Activated gamma-delta T cell treated with anti-CD3 and anti-CD28 coated beads, Interleukin-2, amount 50 U/mL, for 16 hours (primary cell): ENCODE results near the gene NINJ2.
"Not testable (repeated sequence)": the region's sequence is repeated elsewhere in the genome, so short reads cannot be mapped to it uniquely, and the experiment has no call there.

Source experiments
- DNase-seq: peaks from one replicate; pipeline ENCODE4 v3.0.0-alpha.2; 2020; ENCODE audit warnings: low read depth

The NINJ2 gene

DNA sequence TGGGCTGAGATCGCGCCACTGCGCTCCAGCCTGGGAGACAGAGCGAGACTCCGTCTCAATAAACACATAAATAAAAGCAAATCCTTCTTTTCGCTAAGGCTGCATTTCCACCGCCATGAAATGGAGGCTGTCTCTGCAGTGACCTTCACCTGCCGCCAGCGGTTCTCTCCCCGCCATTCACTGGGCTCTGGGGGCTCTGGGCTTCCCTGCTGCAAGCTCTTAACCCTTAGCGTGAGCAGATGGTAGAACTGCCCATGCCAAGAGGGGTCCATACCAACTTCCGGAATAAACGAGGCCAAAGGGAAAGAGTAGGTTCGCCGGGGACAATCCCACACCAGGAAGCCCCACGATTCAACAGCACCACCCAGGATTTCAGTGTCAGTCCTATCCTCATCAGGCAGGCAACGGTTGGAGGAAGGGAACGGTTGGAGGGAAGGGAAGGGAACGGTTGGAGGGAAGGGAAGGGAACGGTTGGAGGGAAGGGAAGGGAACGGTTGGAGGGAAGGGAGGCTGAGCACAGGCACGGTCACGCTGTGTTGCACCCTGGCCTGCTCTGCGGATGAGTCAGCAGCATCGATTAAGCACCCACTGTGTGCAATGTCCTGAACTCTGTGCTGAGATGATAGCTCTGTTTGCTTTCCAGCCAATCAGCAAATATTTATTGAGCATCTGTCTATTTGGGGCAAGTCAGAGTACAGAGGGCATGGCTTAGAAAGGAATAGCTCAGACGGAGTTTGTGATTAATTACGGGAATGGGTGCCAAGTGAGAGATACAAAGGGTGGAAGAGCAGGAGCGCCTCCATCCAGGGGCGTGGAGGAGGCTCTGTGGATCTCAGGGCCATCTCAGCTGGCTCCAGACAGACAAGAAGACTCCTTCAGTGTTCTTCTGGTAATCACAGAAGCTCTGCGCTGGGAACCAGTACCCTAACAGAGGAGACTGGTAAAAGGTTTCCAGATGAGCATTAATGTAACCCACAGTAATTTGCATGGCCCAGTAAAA is 77.9 kb downstream of the NINJ2 start:
- DNase-seq = no peak

DNA sequence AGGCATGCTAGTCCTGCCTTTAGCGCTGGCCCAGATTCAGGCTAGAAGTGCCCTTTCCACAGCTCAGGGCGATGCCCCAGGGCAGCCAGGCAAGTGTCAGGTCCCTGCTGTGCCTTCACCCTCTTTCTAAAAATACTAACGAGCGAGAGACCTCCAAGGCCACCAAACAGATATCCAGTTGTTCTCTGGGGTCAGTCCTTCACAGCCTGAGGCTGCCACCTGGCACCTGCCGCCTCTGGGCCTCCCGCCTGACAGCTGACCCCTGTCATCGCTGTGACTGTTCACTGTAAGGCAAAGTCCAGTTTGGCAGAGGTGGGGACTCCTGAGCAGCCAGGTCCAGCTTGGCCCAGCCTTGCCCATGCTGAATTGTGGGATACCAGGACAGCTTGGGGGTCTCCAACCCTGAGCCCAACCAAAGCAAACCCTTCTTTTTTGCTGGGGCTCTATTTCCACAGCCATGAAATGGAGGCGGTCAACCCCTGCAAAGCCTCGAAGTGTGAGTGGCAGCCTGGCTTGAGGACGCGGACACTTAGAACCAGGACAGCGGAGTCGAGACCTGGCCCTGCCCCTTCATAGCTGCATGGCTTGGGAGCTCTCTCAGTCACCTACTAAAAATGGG is 79.9 kb downstream of the NINJ2 start:
- DNase-seq = no peak

DNA sequence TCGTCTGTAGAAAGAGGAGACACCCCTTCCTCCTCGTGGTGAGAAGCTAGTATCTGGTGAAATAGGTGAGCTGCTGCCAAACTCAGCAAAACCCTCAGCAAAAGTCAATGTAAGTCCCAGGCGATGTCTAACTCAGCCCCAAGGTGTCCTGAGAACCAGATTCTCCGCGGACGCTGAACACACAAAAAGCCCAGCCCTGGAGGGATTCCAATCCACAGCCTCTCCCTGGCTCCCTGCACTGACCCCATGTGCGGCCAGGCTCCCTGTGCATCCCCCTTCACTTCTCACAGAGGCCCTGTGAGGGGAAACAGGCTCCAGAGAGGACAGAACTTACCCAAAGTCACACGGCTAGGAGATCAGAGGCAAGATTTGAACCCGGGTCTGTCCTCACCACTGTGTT is 81.5 kb downstream of the NINJ2 start:
- no peak for DNase-seq

DNA sequence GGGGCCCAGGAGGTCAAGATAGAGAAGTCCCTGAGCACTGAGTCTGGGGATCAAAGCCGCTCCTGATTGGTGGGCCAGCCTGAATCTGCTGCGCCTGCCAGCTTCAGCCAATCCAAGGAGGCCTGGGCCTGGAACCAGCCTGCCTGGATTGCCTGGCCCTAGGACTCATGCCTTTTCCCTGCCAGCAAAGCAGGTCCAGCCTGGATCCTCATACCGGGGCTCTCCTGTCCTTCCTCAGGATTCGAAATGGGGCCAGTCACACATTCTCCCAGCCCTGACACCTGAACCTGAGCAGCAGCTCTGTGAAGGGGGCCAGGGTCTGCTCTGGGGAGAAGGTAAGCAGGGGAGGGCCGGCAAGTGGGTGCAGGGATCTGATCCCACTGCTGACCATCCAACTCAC is 81.9 kb downstream of the NINJ2 start:
- no peak for DNase-seq

DNA sequence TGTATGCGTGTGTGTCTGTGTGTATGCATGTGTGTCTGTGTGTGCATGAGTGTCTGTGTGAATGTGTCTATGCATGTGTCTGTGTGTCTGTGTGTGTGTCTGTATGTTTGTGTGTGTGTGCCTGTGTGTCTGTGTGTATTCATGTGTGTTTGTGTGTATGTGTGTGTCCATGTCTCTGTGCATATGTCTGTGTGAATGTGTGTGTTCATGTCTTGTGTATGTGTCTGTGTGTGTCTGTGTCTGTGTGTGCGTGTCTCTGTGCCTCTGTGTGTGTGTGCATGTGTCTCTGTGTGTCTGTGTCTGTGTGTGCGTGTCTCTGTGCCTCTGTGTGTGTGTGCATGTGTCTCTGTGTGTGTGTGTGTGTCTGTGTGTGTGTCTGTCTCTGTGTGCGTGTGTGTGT is 82.4 kb downstream of the NINJ2 start:
- no peak for DNase-seq

DNA sequence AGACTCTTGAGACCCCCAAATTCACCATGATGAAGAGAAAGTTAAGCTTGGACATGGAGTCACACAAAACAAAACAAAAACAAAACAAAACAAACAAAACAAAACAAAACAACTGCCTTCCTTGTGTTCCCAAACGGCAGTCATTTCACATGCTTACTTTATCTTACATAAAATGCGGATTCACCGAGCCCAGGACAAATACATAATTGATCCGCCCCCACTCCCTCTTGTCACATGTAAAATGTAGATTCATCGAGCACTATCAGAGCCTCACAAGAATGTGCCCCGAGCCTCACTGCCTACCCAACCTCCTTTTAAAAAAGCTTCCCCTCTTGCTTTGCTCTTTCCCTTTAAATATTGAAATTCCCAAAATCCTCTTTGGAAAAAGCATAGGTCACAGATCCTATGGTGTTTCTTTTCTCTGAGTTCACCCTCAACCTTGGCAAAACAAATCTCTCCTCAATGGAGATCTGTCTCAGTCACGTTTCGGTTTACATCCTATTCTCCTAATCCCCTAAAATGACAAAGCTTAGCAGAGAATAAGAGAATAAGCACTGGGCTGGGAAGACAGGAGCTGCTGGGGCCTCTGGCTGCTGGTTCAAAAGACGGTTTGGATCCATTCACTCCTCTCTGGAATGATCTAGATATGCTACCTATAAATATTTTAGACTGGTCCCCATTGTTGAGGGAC is 83.7 kb downstream of the NINJ2 start:
- DNase-seq = no peak

DNA sequence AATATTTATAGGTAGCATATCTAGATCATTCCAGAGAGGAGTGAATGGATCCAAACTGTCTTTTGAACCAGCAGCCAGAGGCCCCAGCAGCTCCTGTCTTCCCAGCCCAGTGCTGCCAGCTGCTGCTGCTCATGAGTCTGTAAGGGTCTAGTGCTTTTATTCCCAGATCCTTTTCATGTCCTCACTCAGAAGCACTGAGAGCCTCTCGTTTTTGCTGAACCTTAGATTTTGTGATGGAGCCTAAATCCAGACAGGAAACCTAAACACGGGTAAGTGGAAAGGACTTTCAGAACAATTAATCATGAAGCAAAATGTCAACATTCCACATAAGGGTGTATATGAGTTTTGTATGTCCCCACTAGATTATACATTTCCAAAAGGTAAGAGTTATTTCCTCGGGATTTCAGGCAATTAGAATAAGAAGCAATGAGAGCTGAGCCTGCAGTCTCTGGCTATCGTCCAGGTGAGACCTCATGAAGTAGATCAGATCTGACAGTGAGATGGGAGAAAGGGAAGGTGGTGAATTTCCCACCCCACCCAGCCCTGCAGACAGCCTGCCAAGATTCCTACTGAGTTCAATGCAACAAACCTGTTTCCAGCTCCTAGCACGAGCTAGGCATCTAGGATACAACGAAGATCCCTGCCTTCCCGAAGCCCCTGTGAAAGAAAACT is 84.4 kb downstream of the NINJ2 start:
- DNase-seq = no peak

DNA sequence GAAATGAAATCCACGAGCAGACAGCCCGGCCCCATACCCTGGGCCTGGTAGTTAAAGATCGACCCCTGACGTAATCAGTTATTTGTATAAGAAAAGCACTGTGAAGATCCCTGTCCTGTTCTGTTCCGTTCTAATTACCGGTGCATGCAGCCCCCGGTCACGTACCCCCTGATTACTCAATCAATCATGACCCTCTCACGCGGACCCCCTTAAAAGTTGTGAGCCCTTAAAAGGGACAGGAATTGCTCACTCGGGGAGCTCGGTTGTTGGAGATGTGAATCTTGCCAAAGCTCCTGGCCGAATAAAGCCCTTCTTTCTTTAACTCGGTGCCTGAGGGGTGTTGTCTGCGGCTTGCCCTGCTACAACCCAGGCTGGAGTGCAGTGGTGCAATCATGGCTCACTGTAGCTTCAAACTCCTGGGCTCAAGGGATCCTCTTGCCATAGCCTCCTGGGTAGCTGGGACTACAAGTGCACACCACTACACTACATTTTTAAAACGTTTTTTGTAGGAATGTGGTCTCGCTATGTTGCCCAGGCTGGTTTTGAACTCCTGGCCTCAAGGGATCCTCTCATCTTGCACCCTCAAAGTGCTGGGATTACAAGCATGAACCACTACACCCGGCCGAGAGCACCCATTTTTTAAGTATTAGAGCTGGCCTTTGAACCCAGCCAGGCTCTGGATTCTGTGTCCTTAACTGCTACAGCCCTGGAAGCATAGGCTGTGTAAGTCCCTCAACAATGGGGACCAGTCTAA is 85.1 kb downstream of the NINJ2 start:
- DNase-seq = not testable (repeated sequence)

DNA sequence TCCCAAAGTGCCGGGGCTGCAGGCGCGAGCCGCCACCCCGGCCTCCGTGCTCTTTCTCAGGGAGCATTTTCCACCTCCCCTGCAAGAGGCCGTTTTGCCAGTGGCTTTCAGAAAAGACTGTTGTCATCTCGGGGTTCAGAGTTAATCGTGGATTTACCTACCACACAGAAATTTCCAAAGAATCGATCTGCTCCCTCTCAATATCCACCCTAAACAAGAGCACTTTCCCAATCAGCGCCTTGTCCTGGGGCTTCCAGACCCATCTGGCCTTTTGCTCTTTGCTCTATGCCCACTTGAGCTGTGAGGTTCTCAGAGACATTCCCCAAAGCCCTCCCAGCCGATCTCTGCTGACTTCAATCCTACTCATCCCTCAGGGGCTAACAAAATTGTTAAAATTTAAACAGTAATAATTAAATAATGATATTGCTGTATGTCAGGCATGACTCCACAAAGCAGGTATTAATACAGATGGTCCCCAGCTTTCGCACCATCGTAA is 86.6 kb downstream of the NINJ2 start:
- DNase-seq = no peak

DNA sequence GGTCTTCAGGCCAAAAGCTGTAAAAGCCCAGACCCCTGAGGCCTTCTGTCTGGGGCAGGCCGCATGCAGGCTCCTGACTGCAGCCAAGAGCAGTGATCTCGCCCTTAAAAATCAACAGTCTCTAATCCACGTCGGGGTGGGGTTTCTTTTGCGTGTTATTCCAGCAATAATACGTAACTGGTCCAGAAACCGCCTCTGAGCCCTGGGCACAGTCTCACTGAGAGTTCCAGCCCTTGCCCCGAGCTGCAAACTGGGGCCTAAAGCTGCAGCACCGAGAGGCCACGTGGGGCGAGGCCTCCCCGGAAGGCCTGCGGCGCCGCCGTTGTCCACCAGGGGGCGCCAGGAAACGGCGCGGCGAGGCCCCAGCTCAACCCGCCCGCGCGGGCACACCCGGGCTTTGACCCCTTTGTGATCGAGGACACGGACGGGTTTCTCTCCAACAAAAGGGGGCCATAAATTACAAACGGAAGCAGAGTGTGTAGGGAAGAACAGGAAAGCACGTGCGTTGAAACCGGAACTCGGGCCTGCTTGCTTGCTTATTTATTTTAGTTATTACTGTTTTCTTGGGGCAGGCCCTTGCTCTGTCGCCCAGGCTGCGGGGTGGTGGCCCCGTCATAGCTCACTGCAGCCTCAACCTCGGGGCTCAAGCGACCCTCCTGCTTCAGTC is 87.2 kb downstream of the NINJ2 start:
- DNase-seq = peak; percentile 78

DNA sequence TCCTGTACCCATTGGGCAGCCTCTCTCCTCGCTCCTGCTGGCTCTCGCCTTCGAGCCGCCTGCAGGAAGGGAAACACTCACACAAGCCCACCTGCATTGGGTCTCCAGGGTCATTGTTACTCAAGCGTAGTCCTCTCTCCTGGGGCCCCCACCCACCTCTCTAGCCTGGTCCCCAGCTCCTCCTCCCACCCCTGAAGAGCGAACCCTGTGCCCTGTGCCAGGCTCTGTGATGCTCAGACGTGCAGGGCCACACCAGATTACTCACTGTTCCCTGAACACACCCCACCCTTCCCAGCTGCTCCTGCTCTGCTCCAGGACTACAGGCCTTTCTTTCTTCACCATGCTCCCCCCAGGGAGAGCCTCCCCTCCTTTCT is 88.1 kb downstream of the NINJ2 start:
- no peak for DNase-seq

DNA sequence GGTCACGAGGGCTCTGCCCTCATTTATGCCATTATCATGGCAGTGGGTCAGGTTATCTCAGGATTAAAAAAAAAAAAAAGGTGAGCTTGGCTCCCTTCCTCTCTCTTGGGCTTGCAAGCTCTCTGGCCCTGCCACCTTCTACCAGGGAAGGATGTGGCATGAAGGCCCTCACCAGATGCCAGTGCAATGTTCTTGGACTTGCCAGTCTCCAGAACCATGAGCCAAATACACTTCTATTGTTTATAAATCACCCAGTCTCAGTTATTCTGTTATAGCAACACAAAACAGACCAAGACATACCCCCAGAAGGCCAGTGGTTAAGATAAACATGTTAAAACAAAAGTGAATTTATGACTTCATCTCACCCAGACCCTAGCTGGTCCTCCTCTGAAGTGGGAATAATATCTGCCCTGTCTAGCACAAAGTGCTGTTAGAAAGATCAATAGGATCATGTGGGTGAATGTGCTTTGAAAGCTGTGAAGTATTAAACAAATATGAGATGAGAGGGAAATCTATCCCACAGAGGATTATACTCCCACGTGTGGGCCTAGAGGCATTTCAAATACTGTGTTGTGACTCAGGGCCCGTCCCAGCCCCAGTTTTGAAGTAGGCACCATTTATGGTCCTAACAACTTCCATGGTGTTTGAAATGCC is 88.6 kb downstream of the NINJ2 start:
- DNase-seq = no peak

DNA sequence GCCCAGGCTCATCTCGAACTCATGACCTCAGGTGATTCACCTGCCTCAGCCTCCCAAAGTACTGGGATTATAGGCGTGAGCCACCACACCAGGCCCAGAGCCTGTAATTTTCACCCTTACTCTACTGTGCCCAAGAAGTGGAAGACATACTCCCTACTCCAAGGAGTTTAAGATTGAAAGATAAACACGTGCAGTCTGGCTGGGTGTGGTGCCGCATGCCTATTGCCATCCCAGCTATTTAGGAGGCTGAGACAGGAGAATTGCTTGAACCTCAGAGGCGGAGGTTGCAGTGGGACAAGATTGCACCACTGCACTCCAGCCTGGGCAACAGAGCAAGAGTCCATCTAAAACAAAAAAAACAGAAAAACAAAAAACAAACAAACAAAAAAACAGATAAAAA is 90.0 kb downstream of the NINJ2 start:
- DNase-seq = no peak

DNA sequence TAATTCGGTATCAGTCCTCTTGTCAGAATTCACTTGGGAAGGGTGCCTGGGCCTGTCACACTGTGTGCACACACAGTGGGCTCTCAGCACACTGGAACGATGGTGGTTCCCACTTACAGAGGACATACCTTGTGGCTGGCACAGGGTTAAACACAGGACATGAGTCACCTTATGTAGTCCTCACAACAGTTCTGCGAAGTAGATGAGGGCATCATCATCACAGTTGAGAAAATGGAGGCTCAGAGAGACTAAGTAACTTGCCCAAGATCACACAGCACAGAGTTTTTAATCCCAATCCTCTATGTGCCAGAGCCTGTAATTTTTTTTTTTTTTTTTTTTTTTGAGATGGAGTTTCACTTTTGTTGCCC is 90.7 kb downstream of the NINJ2 start:
- DNase-seq = no peak

DNA sequence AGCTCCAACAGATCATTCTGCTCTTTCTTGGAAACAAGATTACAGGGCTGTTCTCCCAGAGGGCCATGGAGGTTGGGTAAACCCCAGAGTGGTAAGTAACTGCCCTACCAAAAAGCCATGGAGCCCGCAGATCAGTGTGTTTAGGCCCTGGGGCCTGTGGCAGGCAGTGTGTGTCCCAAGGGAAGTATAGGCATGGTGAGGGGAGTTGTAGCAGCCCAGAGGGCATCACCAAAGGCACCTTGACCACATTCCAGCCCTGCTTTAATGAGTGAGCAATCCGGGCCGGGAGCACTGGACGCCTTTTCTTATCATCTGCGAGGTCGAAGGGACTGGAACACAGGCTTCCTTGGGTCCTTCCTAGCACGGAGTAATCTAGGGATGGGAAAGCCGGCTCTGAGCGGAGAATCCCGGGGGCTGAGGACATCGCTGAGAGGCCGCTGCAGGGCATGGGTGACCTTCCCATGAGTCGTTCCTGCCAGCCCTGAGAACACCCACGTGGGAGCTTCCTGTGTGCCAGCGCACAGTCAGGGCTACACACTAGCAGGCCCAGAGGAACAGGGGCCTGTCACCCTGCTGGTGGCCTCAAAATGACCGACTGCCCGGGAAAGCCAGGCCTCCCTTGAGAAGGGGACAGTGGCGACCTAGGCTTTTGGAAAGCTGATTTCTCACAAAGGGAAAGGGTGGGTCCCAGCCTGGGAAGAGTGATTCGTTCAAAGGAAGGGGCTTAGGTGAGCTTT is 91.3 kb downstream of the NINJ2 start:
- no peak for DNase-seq

DNA sequence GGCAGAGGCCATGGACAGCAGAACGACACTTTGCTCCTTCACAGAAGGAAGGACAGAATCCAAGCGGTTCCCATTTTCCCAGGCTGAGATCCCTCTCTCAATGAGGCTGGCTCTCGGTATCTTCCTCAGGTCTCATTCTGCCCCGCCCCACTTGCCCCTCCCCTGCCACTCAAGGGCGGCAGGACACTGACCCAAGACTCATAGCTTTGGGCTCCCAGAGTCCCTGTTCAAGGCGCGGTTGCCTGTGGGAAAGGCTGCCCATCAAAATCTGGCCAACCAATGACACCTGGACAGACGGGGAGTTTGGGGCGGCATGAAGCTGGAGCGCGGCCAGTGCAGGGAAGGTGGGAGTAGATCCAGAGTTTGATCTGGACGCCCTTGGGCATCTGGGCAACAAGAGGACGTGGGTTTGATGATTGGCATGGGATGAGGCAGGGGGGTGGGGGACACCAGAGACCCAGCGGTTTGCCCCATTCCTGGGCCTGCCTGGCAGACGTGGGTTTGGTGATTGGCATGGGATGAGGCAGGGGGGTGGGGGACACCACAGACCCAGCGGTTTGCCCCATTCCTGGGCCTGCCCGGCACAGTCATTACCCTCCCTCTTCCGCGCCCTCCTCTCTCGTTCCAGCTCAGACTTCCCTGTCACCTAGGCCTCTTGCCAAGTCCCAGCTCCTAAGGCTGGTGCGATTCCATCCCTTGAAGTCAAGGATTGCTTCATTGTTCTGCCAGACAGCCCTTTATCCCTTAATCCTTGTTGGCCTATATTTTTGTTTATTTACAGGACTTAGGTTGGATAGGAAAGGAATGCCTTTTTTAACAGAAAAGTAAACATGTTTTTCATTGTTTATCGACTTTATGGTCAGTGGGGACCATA is 92.1 kb downstream of the NINJ2 start:
- no peak for DNase-seq

DNA sequence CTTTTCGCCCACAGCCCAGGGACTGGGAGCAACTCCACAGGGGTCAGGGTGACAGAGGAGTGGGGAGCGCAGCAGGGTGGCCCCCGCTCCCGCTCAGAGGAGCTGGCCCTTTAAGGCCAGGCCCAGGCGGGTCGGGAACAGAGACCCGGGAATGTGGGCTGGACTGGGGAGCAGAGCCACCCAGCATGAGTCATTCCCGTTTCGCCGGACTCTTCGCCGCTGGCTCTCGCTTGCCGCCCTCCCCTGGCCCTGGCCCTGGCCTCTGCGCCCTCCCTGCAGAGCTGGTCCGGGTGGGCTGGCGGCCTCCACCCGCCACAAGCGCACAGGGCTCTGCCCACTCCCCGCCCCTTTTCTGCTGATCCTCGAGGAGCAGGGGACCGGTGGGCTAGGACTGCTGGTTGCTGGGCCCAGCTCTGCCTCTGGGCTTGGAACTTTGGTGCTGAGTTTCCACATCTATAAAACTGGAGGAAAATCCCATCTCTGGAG is 92.8 kb downstream of the NINJ2 start:
- no peak for DNase-seq

DNA sequence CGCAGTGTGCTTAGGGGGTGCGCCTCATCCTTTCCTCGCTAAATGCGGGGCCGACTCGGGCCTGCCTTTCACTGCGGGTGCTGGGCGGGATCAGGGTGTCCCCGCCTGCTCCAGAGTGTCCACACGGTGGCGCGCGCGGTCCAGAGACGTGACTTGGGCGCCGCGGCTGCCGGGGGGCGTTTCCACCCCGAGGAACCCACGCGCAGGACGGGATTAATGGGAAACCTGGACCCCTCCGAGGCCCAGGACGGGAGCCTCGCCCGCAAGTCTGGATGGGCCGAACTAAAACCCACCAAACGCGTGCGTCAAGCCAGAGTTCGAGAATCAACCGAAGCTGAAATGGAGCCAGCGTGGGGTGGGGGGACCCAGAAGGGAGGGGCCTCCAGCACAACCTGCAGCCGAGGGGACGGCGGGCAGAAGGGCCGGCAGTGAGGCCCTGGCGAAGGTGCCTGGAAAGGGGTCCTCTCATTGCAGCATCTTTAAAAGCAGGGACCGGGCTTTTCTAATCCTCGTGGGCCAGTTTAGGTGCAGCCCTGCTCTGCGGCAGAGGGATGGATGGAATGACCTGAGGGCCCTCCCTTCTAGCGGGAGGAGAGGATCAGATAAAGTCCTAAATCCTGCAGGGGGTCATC is 93.3 kb downstream of the NINJ2 start:
- DNase-seq = peak; percentile 83
